A673 (cell line): Measurements from ENCODE around the gene TBX5. TPM values are rescaled to one million over a fixed set of nuclear protein-coding genes. Genes with fewer than 3 reads are reported as not detected.
"Not testable (repeated sequence)": the region's sequence is repeated elsewhere in the genome, so short reads cannot be mapped to it uniquely, and the experiment has no call there.

Experiments used
- BruUV-seq: library from RNA; stranded (reverse); fragments of 400-500 nt; replicated peaks from 2 replicates; lab custom pipeline; 2021; lab: Mats Ljungman, UMichigan
- CTCF ChIA-PET: fragments of 300-600 bp; sonication (Branson Sonifier 250); formaldehyde crosslinking; loops from one replicate; lab custom pipeline; 2022; ENCODE audit warnings: antibody characterized with exemption; lab: Charles Lee
- POLR2A ChIA-PET: fragments of 300-600 bp; sonication (Branson Sonifier 250); formaldehyde crosslinking; loops from one replicate; lab custom pipeline; 2022; ENCODE audit warnings: antibody characterized with exemption; ENCODE audit not compliant: low non-redundant PET; lab: Charles Lee
- DNase-seq: peaks from one replicate; pipeline ENCODE4 v3.0.0-alpha.2; 2015; ENCODE audit warnings: low spot score
- H3K27ac ChIP-seq: fragments of 200-600 bp; sonication (generic); 2 replicates; pipeline ENCODE4 v1.5.1; 2016; ENCODE audit warnings: mixed run types, low read depth, mild to moderate bottlenecking, mixed read lengths, antibody characterized with exemption, low read length; ENCODE audit not compliant: poor library complexity, severe bottlenecking
- H3K27me3 ChIP-seq: fragments of 200-600 bp; sonication (generic); replicated peaks from 2 replicates; pipeline ENCODE4 v1.6.1; 2017; ENCODE audit warnings: mixed run types, low read depth, mild to moderate bottlenecking, mixed read lengths, antibody characterized with exemption, low read length; ENCODE audit not compliant: insufficient read depth, poor library complexity
- H3K36me3 ChIP-seq: fragments of 200-600 bp; sonication (generic); 2 replicates; pipeline ENCODE4 v1.6.1; 2016; ENCODE audit warnings: mixed run types, mild to moderate bottlenecking, mixed read lengths, antibody characterized with exemption, low read length; ENCODE audit not compliant: insufficient read depth, poor library complexity, severe bottlenecking
- H3K4me1 ChIP-seq: fragments of 200-600 bp; sonication (generic); 2 replicates; pipeline ENCODE4 v1.6.1; 2017; ENCODE audit warnings: mixed run types, mild to moderate bottlenecking, mixed read lengths, antibody characterized with exemption, low read length; ENCODE audit not compliant: insufficient read depth, poor library complexity, severe bottlenecking
- H3K4me3 ChIP-seq: fragments of 200-600 bp; sonication (generic); 2 replicates; pipeline ENCODE4 v1.5.1; 2016; ENCODE audit warnings: low read depth, mixed run types, mild to moderate bottlenecking, mixed read lengths, low read length; ENCODE audit not compliant: poor library complexity, severe bottlenecking
- H3K9me3 ChIP-seq: fragments of 200-600 bp; sonication (generic); 2 replicates; pipeline ENCODE4 v1.6.1; 2016; ENCODE audit warnings: mixed run types, low read depth, mild to moderate bottlenecking, mixed read lengths, antibody characterized with exemption, low read length; ENCODE audit not compliant: poor library complexity, severe bottlenecking
- EZH2 ChIP-seq: fragments of 200-600 bp; sonication (generic); IDR thresholded peaks from 2 replicates; pipeline ENCODE4 v1.6.1; 2017; ENCODE audit warnings: borderline replicate concordance, low read depth, mild to moderate bottlenecking, mixed read lengths, antibody characterized with exemption, low read length; ENCODE audit not compliant: poor library complexity, severe bottlenecking
- intact Hi-C: fragments of 100-400 bp; cut with micrococcal nuclease; formaldehyde crosslinking; loops from one replicate; pipeline ENCODE4 v1.10.0; 2022; ENCODE audit not compliant: unreplicated experiment
- total RNA-seq: library from RNA; stranded (reverse); gene quantifications from 2 replicates; pipeline ENCODE4 v1.2.3, GENCODE V29; 2021
- TF ChIP-seq, protein P1 (sequence below): fragments of 300-800, 200-600 bp; sonication (generic); conservative IDR thresholded peaks from 2 replicates; pipeline ENCODE4 v1.5.1; 2017; ENCODE audit warnings: low read depth, mild to moderate bottlenecking, antibody characterized with exemption, low read length, moderate library complexity, mixed read lengths

Gene TBX5
- total RNA-seq, 1 experiment from 2014 or later = 2.1 TPM

DNA sequence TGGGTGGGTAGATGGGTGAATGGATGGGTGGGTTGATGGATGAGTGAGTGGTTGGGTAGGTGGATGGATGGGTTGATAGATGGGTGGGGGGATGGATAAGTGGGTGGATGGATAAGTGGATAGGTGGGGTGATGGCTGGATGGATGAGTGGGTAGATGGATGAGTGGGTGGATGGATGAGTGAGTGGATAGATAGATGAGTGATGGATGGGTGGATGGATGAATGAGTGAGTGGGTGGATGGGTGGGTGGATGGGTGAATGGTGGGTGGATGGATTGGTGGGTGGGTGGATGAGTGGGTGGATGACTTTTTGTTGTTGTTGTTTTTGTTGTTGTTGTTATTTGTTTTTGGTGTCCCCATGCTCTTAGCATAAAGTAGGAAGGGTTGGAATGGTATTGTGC, 45.5 kb downstream of the TBX5 start:
- no peak overlapping the region for H3K27ac ChIP-seq
- BruUV-seq = no TSS peak
- ChIA-PET CTCF (no interaction called here), POLR2A (no interaction called here)
- TF ChIP-seq, protein P1, sequence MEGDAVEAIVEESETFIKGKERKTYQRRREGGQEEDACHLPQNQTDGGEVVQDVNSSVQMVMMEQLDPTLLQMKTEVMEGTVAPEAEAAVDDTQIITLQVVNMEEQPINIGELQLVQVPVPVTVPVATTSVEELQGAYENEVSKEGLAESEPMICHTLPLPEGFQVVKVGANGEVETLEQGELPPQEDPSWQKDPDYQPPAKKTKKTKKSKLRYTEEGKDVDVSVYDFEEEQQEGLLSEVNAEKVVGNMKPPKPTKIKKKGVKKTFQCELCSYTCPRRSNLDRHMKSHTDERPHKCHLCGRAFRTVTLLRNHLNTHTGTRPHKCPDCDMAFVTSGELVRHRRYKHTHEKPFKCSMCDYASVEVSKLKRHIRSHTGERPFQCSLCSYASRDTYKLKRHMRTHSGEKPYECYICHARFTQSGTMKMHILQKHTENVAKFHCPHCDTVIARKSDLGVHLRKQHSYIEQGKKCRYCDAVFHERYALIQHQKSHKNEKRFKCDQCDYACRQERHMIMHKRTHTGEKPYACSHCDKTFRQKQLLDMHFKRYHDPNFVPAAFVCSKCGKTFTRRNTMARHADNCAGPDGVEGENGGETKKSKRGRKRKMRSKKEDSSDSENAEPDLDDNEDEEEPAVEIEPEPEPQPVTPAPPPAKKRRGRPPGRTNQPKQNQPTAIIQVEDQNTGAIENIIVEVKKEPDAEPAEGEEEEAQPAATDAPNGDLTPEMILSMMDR = no peak
- TF ChIP-seq EZH2 = no peak
- H3K4me3 ChIP-seq = no peak overlapping the region
- no peaks in the 10 kb centered on the region for H3K9me3 ChIP-seq
- H3K4me1 ChIP-seq = no peaks in the 10 kb centered on the region
- no peak for DNase-seq
- no peaks in the 10 kb centered on the region for H3K36me3 ChIP-seq
- H3K27me3 ChIP-seq = no peaks in the 10 kb centered on the region
- intact Hi-C loops = no loop called here

DNA sequence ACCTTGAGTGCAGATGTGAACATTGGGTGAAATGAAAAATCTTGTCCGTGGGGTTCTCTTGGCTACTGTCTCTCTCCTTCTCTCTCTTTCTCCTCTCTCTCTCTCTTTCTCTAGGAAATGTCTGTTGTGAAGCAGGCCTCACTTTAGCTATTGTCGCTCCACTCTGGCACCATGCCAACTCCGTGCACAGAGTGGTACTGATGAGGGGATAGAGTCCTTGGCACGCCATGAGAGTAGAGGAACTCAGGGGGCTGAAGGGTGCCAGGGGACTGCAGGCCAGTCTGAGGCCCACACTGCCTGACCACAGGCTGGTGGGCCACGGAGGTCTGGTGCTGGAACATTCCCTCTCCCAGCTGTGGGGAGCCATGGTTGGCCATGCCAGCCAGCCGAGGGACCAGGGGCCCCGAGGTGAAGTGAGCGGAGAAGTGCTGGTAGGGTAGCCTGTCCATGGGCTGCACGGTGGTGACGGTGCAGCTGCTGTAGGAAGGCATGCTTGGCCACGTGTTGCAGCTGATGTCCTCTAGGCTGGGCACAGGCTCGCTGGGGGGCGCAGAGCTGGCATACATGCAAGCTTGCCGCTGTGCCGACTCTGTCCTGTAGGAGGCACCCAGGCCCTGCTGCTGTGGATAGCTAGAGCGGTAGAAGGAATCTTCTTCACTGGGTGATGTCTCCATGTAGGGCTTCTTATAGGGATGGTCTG, 50.4 kb downstream of the TBX5 start:
- intact Hi-C loops = no loop called here

DNA sequence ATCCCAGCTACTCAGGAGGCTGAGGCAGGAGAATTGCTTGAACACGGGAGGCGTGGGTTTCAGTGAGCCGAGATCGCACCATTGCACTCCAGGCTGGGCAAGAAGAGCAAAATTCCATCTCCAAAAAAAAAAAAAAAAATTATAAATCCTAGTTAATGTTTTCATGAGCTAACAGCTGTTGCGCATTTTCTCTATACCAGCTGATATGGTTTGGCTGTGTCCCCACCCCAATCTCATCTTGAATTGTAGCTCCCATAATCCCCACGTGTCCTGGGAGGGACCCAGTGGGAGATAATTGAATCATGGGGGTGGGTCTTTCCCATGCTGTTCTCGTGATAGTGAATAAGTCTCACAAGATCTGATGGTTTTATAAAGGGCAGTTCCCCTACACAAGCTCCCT, 56.7 kb downstream of the TBX5 start:
- intact Hi-C loops, H3K4me3 ChIP-seq, H3K9me3 ChIP-seq, DNase-seq, H3K4me1 ChIP-seq, H3K36me3 ChIP-seq, CTCF ChIA-PET, H3K27ac ChIP-seq, BruUV-seq, H3K27me3 ChIP-seq, POLR2A ChIA-PET: not testable (repeated sequence)

More for the DNA sequence above, 50.4 kb downstream of the TBX5 start:
- H3K9me3 ChIP-seq = no peaks in the 10 kb centered on the region
- H3K36me3 ChIP-seq = no peaks in the 10 kb centered on the region
- BruUV-seq = no TSS peak
- POLR2A ChIA-PET = no interaction called here
- TF ChIP-seq, protein P1 = peak; percentile 49
- TF ChIP-seq EZH2 = no peak
- H3K4me3 ChIP-seq = no peak overlapping the region
- H3K27ac ChIP-seq = no peak overlapping the region
- CTCF ChIA-PET = interaction anchor here (1.1 kb wide), 1 partner anchor 153 kb away, joined by 3 read pairs; no protein-coding TSS in a partner anchor
- DNase-seq = peak; percentile 33
- no peaks in the 10 kb centered on the region for H3K27me3 ChIP-seq
- H3K4me1 ChIP-seq = no peaks in the 10 kb centered on the region

DNA sequence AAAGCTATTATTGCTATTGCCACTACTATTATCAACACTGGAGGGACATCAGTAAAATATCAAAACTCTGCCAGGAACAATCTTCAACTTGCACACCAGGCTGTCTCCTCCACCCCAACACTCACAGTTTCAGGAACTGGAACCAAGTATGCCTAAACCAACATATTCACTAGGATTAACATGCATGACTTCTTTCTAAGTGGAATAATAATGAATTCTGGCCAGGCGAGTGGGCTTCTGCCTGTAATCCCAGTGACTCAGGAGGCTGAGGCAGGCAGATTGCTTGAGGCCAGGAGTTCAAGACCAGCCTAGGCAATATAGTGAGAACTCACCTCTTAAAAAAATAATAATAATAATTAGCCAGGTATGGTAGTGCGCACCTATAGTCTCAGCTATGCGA, 58.1 kb downstream of the TBX5 start:
- ChIA-PET CTCF (no interaction called here), POLR2A (no interaction called here)
- TF ChIP-seq, protein P1 = no peak
- TF ChIP-seq EZH2 = no peak
- no peaks in the 10 kb centered on the region for H3K9me3 ChIP-seq
- no peaks in the 10 kb centered on the region for H3K27me3 ChIP-seq
- no TSS peak for BruUV-seq
- intact Hi-C loops = no loop called here
- H3K36me3 ChIP-seq = no peaks in the 10 kb centered on the region
- H3K4me1 ChIP-seq = no peaks in the 10 kb centered on the region
- H3K4me3 ChIP-seq = no peak overlapping the region
- no peak overlapping the region for H3K27ac ChIP-seq
- no peak for DNase-seq
